K562 (cell line): Measurements from ENCODE around the gene NOP14. TPM values are rescaled to one million over a fixed set of nuclear protein-coding genes. Genes with fewer than 3 reads are reported as not detected.

Experiments used
- ARID2 ChIP-seq: fragments of 450-650 bp; IDR thresholded peaks from 2 replicates; pipeline ENCODE4 v1.6.1; 2017; ENCODE audit warnings: antibody characterized with exemption, mild to moderate bottlenecking
- CBX2 ChIP-seq: fragments of 200-600 bp; sonication (generic); IDR thresholded peaks from one replicate; pipeline ENCODE4 v1.6.1; 2012; ENCODE audit warnings: mild to moderate bottlenecking, low read length, inconsistent platforms; ENCODE audit not compliant: insufficient read depth, poor library complexity, severe bottlenecking
- ETS2 ChIP-seq: IDR thresholded peaks from 2 replicates; pipeline ENCODE4 v1.6.1; 2016; ENCODE audit warnings: borderline replicate concordance, missing genetic modification characterization, mild to moderate bottlenecking, moderate library complexity, missing compliant biosample characterization; ENCODE audit not compliant: poor library complexity, severe bottlenecking
- ETV6 ChIP-seq, 3 experiments: fragments of 150-350 bp in 1 of 3; sonication (generic) in 1 of 3; formaldehyde crosslinking in 1 of 3; IDR thresholded peaks; 2 replicates each; pipeline versions ENCODE4 v1.6.1 to v1.8.0; 2014 to 2022; ENCODE audit warnings: borderline replicate concordance in 2 of 3, low read depth in 2 of 3, antibody characterized with exemption in 1 of 3, low read length in 1 of 3, mild to moderate bottlenecking in 1 of 3, missing genetic modification reagents in 1 of 3
- EWSR1 ChIP-seq: fragments of 450-650 bp; IDR thresholded peaks from 2 replicates; pipeline ENCODE4 v1.6.1; 2018; ENCODE audit warnings: borderline replicate concordance, mild to moderate bottlenecking, low read depth, moderate library complexity; ENCODE audit not compliant: partially characterized antibody
- KHSRP ChIP-seq: fragments of 450-650 bp; IDR thresholded peaks from 2 replicates; pipeline ENCODE4 v1.6.1; 2017
- OTX1 ChIP-seq: fragments of 450-650 bp; formaldehyde crosslinking; IDR thresholded peaks from 2 replicates; pipeline ENCODE4 v1.4.0; 2022; ENCODE audit warnings: mild to moderate bottlenecking
- PML ChIP-seq: IDR thresholded peaks from 2 replicates; pipeline ENCODE4 v1.6.1; 2012; ENCODE audit warnings: low read length, inconsistent platforms
- TSHZ1 ChIP-seq: fragments of 250-450 bp; sonication (Bioruptor Pico); IDR thresholded peaks from 2 replicates; pipeline ENCODE4 v1.4.0; 2020; ENCODE audit warnings: mild to moderate bottlenecking, moderate library complexity
- ZHX1 ChIP-seq: fragments of 150-350 bp; conservative IDR thresholded peaks from 2 replicates; pipeline ENCODE4 v1.6.1; 2014; ENCODE audit warnings: low read length
- ZNF174 ChIP-seq: fragments of 250-450 bp; sonication (Bioruptor Pico); IDR thresholded peaks from 2 replicates; pipeline ENCODE4 v1.4.0; 2020; ENCODE audit warnings: mild to moderate bottlenecking
- ZNF407 ChIP-seq: fragments of 450-650 bp; IDR thresholded peaks from 2 replicates; pipeline ENCODE4 v1.6.1; 2016; ENCODE audit warnings: low read depth
- polyA plus RNA-seq, 8 experiments: library from polyadenylated mRNA; depleted of rRNA in 4 of 8; stranded (reverse) in 5 of 8; unstranded in 3 of 8; fragments of >200 nt; fragmentation: Nextera tagmentation in 2 of 8; fragmentation: Illumina TruSeq in 1 of 8; extraction: Ambion mirVana in 2 of 8; extraction: Trizol in 1 of 8; gene quantifications; 2 replicates each; pipeline versions ENCODE4 v1.2.1 to v1.2.3, GENCODE V29; 2011 to 2014; ENCODE audit warnings: inconsistent platforms in 1 of 8, missing spikeins in 1 of 8
- total RNA-seq, 7 experiments: library from RNA; depleted of rRNA in 6 of 7; stranded (reverse); fragments of >200 nt in 6 of 7; fragmentation: Illumina TruSeq in 2 of 7; extraction: Trizol in 2 of 7; gene quantifications; 2 replicates each; pipeline versions ENCODE4 v1.2.1 to v1.2.3, GENCODE V29; 2011 to 2021; ENCODE audit warnings: low replicate concordance in 1 of 7

Gene NOP14
- total and polyA plus RNA-seq, 9 of the 15 experiments (the other 6 are each of a cell fraction or from before 2014, with no cell fraction given), result 12.7 to 76.0 (median 50.9) TPM

- TF ChIP-seq EWSR1, result no peak
- no peak for TF ChIP-seq KHSRP
- TF ChIP-seq OTX1, result no peak
- no peak for TF ChIP-seq TSHZ1 (CRISPR knock-in tag)
- TF ChIP-seq ARID2, result no peak
- TF ChIP-seq ZNF407, result no peak
- TF ChIP-seq ZHX1, result peak; percentile 98
- no peak for TF ChIP-seq ZNF174 (CRISPR knock-in tag)
- TF ChIP-seq CBX2, result no peak
- no peak for TF ChIP-seq ETV6 (IDR thresholded peaks at IDR 0.05; ENCODE audit: borderline replicate concordance in 1 of 2, low read depth in 2 of 2, low read length in 1 of 2)
- peak; percentile 92; the same call in 1 of the 2 replicates for TF ChIP-seq ETV6 (CRISPR knock-in tag; IDR thresholded peaks at IDR 0.05; ENCODE audit: borderline replicate concordance)
- TF ChIP-seq PML, result peak; percentile 56; the same call in 1 of the 2 replicates
- no peak for TF ChIP-seq ETS2
Observed at GRCh38 chr4:2963175-2963965, at the start of gene NOP14, which contains the start of gene GRK4 (continued).
